GM12892 (cell line): ENCODE measurements around the gene SPECC1.

ENCODE experiments used
- POLR2A ChIP-seq: IDR thresholded peaks from 2 replicates; pipeline ENCODE4 v1.6.1; 2011; ENCODE audit warnings: low read depth, low read length, control low read depth
- TAF1 ChIP-seq: IDR thresholded peaks from 2 replicates; pipeline ENCODE4 v1.6.1; 2011; ENCODE audit warnings: low read depth, mild to moderate bottlenecking, control low read depth, low read length, borderline replicate concordance

DNA sequence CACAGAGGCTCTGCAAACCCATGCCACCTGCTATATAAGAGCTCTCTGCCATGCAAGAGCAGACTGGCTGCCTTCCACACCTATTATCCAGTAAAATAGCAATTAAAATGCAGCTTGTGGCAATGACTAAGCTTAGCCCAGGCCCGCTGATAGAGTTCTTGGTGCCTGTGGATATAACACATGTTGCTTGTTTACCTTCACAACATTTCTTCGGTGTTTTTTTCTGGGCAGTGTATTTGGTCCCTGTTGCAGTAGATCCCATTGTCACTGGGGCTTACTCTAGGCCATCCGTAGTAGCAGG lies 63.5 kb downstream of the SPECC1 start:
- TF ChIP-seq TAF1, result no peak
- no peak for TF ChIP-seq POLR2A
